ENCODE measurements around the gene CKAP2L.

Gene CKAP2L

DNA sequence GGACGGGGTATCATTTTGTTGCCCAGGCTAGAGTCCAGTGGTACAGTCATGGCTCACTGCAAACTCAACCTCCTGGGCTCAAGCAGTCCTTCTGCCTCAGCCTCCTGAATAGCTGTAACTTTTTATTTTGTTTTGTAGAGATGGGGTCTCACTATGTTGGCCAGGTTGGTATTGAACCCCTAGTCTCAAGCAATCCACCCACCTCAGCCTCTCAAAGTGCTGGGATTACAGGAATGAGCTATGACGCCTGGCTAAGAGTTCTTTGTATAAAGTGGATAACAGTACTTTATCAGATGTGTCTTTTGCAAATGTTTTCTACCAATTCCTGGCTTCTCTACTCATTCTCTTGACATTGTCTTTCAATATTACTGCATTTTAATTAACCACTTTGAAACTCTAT, 60.7 kb downstream of the CKAP2L start:
- TF ChIP-seq HDGF (IDR thresholded peaks at IDR 0.05; ENCODE audit: borderline replicate concordance) (no peak), SUZ12 (IDR thresholded peaks at IDR 0.05) (no peak), SP1 (IDR thresholded peaks at IDR 0.05) (no peak), NFRKB (IDR thresholded peaks at IDR 0.05) (no peak), FOXK2 (IDR thresholded peaks at IDR 0.05) (no peak), LEF1 (IDR thresholded peaks at IDR 0.05; ENCODE audit: borderline replicate concordance) (no peak), ARNT (IDR thresholded peaks at IDR 0.05) (no peak), ZNF384 (IDR thresholded peaks at IDR 0.05) (no peak), ELF4 (IDR thresholded peaks at IDR 0.05) (no peak), L3MBTL2 (conservative IDR thresholded peaks at IDR 0.05) (no peak), CTBP1 (IDR thresholded peaks at IDR 0.05; ENCODE audit: borderline replicate concordance) (no peak), FOXA1 (IDR thresholded peaks at IDR 0.05) (no peak), FOXM1 (IDR thresholded peaks at IDR 0.05; ENCODE audit: borderline replicate concordance) (no peak), BHLHE40 (IDR thresholded peaks at IDR 0.05; ENCODE audit: borderline replicate concordance) (no peak), TARDBP (IDR thresholded peaks at IDR 0.05) (no peak)
- TF ChIP-seq, protein P1, sequence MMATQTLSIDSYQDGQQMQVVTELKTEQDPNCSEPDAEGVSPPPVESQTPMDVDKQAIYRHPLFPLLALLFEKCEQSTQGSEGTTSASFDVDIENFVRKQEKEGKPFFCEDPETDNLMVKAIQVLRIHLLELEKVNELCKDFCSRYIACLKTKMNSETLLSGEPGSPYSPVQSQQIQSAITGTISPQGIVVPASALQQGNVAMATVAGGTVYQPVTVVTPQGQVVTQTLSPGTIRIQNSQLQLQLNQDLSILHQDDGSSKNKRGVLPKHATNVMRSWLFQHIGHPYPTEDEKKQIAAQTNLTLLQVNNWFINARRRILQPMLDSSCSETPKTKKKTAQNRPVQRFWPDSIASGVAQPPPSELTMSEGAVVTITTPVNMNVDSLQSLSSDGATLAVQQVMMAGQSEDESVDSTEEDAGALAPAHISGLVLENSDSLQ (IDR thresholded peaks at IDR 0.05) = no peak
- ChIA-PET POLR2A (no interaction called here), CTCF (no interaction called here)

DNA sequence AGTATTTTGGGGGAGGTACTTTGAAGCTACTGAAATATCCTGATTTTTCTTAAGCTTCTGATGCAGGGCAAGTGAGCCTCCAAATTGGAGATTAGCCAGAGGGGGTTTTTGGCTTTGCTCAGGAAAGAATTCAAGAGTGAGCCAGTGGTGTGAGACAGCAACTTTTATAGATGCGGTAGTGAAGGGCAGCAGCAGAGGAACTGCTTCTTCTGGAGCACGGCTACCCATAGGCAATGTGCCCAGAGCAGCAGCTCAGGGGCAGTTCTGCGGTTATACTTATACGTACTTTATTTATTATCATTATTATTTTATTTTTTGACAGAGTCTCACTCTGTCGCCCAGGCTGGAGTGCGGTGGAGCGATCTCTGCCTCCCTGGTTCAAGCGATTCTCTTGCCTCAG, 63.4 kb downstream of the CKAP2L start:
- TF ChIP-seq ZNF384 (IDR thresholded peaks at IDR 0.05) = no peak
- TF ChIP-seq SUZ12 (IDR thresholded peaks at IDR 0.05) = no peak
- DNase-seq (ENCODE audit: extremely low spot score) = no peak
- CTCF ChIA-PET = interaction anchor here (1.0 kb wide), 1 partner anchor 16 kb away, joined by 4 read pairs; no protein-coding TSS in a partner anchor
- POLR2A ChIA-PET = no interaction called here

More for the DNA sequence above, 60.7 kb downstream of the CKAP2L start:
- DNase-seq (ENCODE audit: extremely low spot score) = no peak

DNA sequence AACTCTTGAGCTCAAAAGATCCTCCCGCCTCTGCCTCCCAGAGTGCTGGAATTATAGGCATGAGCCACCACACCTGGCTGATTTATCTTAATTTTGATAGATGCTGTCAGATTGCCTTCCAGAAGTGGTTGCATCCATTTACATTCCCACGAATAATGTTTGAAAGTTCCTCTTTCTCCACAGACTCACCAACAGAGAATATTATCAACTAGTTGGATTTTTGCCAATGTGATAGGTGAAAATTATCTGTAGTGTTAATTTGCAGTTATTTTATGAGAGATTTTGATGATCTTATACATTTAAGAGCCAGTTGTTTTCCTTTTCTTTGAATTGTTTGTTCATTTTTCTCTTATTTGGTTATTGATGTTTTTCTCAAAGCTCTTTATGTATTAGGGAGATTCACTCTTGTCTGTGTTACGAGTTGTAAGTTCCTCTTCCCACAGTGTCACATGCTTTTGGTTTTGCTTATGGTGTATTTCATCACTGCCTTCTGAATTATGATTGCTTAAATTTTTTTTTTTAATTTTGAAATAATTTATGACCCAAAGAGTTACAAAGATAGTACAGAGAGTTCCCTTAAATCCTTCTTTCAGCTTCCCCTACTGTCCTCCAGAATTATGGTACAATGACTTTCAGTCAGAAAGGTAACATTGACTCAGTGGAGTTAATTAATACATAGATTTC, 64.3 kb downstream of the CKAP2L start:
- TF ChIP-seq FOXM1 (IDR thresholded peaks at IDR 0.05; ENCODE audit: borderline replicate concordance) (no peak), SUZ12 (IDR thresholded peaks at IDR 0.05) (no peak), ZNF384 (IDR thresholded peaks at IDR 0.05) (no peak), ELF4 (IDR thresholded peaks at IDR 0.05) (no peak), NFRKB (IDR thresholded peaks at IDR 0.05) (no peak), L3MBTL2 (conservative IDR thresholded peaks at IDR 0.05) (no peak), TARDBP (IDR thresholded peaks at IDR 0.05) (no peak), BHLHE40 (IDR thresholded peaks at IDR 0.05; ENCODE audit: borderline replicate concordance) (no peak), SP1 (IDR thresholded peaks at IDR 0.05) (no peak), ARNT (IDR thresholded peaks at IDR 0.05) (no peak), HDGF (IDR thresholded peaks at IDR 0.05; ENCODE audit: borderline replicate concordance) (no peak), LEF1 (IDR thresholded peaks at IDR 0.05; ENCODE audit: borderline replicate concordance) (no peak), CTBP1 (IDR thresholded peaks at IDR 0.05; ENCODE audit: borderline replicate concordance) (no peak), FOXA1 (IDR thresholded peaks at IDR 0.05) (no peak), FOXK2 (IDR thresholded peaks at IDR 0.05) (no peak)
- TF ChIP-seq, protein P1 (IDR thresholded peaks at IDR 0.05) = no peak
- ChIA-PET POLR2A (no interaction called here), CTCF (interaction anchor here (0.7 to 1.6 kb wide), 3 partner anchors 15 to 55 kb away, joined by 3 to 4 read pairs (median 4); partner anchors contain the start of gene SLC20A1)
- DNase-seq (ENCODE audit: extremely low spot score) = no peak

DNA sequence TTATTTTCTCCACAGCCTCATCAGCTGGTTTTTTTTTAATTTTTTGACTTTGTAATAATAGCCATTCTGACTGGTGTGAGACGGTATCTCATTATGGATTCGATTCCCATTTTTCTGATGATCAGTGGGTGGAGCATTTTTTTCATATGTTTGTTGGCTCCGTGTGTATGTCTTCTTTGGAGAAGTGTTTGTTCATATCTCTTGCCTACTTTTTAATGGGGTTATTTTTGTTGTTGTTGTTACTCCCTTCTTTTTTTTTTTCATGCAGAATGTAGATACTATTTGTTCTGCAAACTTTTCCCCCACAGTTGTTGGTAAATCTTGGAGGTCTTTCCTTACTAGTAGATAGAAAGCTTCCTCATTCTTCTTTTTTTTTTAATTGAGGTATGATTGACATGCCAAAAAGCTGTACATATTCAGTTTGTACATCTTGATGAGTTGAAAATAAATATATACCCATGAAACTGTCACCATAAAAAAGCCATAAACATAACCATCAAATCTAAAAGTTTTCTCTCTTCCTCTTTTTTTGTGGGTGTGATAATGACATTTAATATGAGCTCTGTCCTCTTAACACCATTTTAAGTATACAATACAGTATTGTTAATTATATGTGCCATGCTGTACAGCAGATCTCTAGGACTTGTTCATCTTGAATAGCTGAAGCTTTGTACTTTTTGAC, 65.4 kb downstream of the CKAP2L start:
- ChIA-PET CTCF (interaction anchor here (0.7 to 1.6 kb wide), 2 partner anchors 8 to 54 kb away, joined by 3 to 4 read pairs; partner anchors contain the start of gene SLC20A1), POLR2A (no interaction called here)
- TF ChIP-seq ARNT (IDR thresholded peaks at IDR 0.05) = no peak
- TF ChIP-seq, protein P1 (IDR thresholded peaks at IDR 0.05) = peak; percentile 63
- DNase-seq (ENCODE audit: extremely low spot score) = no peak

DNA sequence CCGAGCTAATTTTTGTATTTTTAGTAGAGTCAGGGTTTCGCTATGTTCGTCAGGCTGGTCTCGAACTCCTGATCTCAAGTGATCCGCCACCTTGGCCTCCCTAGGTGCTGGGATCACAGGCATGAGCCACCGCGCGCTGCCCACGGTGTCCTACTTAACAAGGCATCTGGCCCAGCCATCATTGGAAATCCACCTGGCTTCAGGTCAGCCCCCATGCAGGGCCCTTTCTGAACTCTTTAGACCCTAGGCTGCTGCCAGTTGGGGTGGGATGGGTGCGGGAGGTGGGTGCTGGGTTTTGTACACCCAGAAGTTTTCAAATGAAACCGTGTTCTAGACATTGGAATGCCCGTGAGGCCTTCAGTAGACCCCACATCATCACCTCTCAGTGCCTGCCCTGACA, 70.2 kb downstream of the CKAP2L start:
- TF ChIP-seq L3MBTL2 (conservative IDR thresholded peaks at IDR 0.05) = no peak
- CTCF ChIA-PET = interaction anchor here (1.0 kb wide), 1 partner anchor 9 kb away, joined by 4 read pairs; no protein-coding TSS in a partner anchor
- POLR2A ChIA-PET = no interaction called here
- DNase-seq (ENCODE audit: extremely low spot score) = no peak

DNA sequence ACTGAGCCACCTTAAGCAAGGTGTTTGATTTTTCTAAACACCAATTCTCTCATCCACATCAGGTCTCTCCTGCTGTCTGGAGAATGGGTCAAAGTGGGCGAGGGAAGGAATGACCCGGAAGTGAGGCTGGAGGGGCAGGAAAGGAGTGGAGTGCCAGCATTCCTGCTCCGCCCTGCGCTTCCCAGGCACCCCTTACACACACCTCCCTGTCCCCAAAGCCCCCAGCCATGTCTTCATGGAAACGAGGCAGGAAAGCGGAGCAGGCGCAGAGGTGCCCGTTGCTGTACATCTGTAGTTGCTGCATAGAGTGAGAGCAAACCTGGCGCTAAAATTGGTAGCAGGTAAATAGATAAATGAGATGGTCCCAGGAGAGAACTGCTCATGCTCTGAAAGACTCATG, 70.8 kb downstream of the CKAP2L start:
- POLR2A ChIA-PET = no interaction called here
- TF ChIP-seq FOXK2 (IDR thresholded peaks at IDR 0.05) = no peak
- TF ChIP-seq ARNT (IDR thresholded peaks at IDR 0.05) = no peak
- no peak for TF ChIP-seq LEF1 (IDR thresholded peaks at IDR 0.05; ENCODE audit: borderline replicate concordance)
- no peak for TF ChIP-seq ZNF384 (IDR thresholded peaks at IDR 0.05)
- TF ChIP-seq FOXM1 (IDR thresholded peaks at IDR 0.05; ENCODE audit: borderline replicate concordance) = no peak
- no peak for TF ChIP-seq HDGF (IDR thresholded peaks at IDR 0.05; ENCODE audit: borderline replicate concordance)
- TF ChIP-seq CTBP1 (IDR thresholded peaks at IDR 0.05; ENCODE audit: borderline replicate concordance) = no peak
- no peak for TF ChIP-seq FOXA1 (IDR thresholded peaks at IDR 0.05)
- no peak for TF ChIP-seq ELF4 (IDR thresholded peaks at IDR 0.05)
- no peak for TF ChIP-seq L3MBTL2 (conservative IDR thresholded peaks at IDR 0.05)
- no peak for TF ChIP-seq SUZ12 (IDR thresholded peaks at IDR 0.05)
- TF ChIP-seq NFRKB (IDR thresholded peaks at IDR 0.05) = no peak
- CTCF ChIA-PET = interaction anchor here (1.0 kb wide), 1 partner anchor 8 kb away, joined by 4 read pairs; no protein-coding TSS in a partner anchor
- no peak for DNase-seq (ENCODE audit: extremely low spot score)
